Neural cell (in vitro differentiated cells): ENCODE measurements around the gene RNU6-7.

ENCODE experiments used
- CTCF ChIP-seq: fragments of 450-650 bp; IDR thresholded peaks from 2 replicates; pipeline ENCODE4 v1.5.1; 2014; ENCODE audit warnings: antibody characterized with exemption, mild to moderate bottlenecking, moderate library complexity; ENCODE audit not compliant: poor library complexity, severe bottlenecking
- EP300 ChIP-seq: fragments of 450-650 bp; conservative IDR thresholded peaks from 2 replicates; pipeline ENCODE4 v1.6.1; 2014; ENCODE audit warnings: antibody characterized with exemption, mild to moderate bottlenecking, moderate library complexity; ENCODE audit not compliant: poor library complexity, severe bottlenecking
- EZH2 ChIP-seq: fragments of 200-600, 300-800 bp; shearing (Covaris generic), sonication (generic); IDR thresholded peaks from 2 replicates; pipeline ENCODE4 v1.6.1; 2014; ENCODE audit warnings: antibody characterized with exemption, low read length, borderline replicate concordance, mild to moderate bottlenecking; ENCODE audit not compliant: insufficient read depth, poor library complexity, severe bottlenecking
- POLR2AphosphoS5 ChIP-seq: IDR thresholded peaks from 2 replicates; pipeline ENCODE4 v1.6.1; 2012
- RAD21 ChIP-seq: fragments of 450-650 bp; conservative IDR thresholded peaks from 2 replicates; pipeline ENCODE4 v1.6.1; 2014; ENCODE audit warnings: antibody characterized with exemption, mild to moderate bottlenecking, moderate library complexity
- REST ChIP-seq: IDR thresholded peaks from 2 replicates; pipeline ENCODE4 v1.6.1; 2012; ENCODE audit warnings: borderline replicate concordance

- TF ChIP-seq CTCF (no peak), POLR2AphosphoS5 (no peak), EZH2 (no peak), EP300 (no peak), REST (no peak), RAD21 (no peak)
Observed at GRCh38 chr14:32169191-32169590, 32.7 kb upstream of the RNU6-7 start.
